ENCODE measurements around the gene RGL2. TPM values are rescaled to one million over a fixed set of nuclear protein-coding genes. Genes with fewer than 3 reads are reported as not detected.

Gene RGL2
- total RNA-seq, 1 donor from 2014 or later: 43.3 TPM

DNA sequence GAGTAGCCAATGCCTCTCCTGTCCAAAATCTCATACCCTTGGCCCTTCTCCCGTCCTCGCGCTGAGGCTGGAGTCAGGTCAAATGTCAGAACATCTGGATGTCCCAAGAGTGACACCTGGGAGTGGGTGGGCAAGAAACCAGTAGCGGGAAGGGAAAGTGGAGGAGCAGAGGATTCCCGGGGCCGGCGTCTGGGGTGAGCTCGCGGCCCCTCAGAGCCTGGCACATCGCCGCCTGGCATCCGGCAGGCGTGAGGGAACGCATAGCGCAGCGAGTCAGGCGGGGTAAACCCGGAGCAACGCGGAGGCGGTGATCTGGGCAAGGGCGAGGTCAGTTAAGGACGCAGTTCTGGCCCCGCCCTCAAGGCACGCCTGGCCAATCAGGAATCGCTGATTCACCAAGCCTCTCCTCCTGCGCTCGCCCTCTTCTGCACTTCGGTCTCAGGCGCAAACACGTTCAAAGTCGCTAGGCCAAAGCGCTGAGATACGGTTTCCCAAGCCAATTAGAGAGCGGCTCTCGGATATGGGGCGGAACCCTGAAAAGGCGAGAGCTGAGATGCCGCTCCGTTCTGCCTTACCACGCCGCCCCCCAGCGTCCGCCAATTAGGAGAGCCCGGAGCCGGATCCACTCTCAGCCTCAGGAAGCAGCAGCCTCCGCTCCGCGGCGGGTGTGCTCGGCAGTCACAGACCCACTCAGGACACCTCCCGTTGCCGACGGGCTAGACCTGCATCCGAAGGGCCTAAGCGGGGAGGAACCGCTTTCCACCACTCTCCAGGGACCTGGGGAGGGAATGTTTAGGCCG lies 49.6 kb downstream of the RGL2 start:
- intact Hi-C loops (cut with micrococcal nuclease): loop anchor here (1.0 kb wide), 6 partner anchors 22 to 235 kb away; partner anchors contain the start of genes RING1, RXRB, SLC39A7 and VPS52

- intact Hi-C loops (cut with micrococcal nuclease): loop anchor here (1.0 kb wide), 4 partner anchors 40 to 234 kb away; partner anchors contain the start of gene RING1
These were observed 50.2 kb downstream of the RGL2 start for GRCh38 chr6:33248643-33248931.

DNA sequence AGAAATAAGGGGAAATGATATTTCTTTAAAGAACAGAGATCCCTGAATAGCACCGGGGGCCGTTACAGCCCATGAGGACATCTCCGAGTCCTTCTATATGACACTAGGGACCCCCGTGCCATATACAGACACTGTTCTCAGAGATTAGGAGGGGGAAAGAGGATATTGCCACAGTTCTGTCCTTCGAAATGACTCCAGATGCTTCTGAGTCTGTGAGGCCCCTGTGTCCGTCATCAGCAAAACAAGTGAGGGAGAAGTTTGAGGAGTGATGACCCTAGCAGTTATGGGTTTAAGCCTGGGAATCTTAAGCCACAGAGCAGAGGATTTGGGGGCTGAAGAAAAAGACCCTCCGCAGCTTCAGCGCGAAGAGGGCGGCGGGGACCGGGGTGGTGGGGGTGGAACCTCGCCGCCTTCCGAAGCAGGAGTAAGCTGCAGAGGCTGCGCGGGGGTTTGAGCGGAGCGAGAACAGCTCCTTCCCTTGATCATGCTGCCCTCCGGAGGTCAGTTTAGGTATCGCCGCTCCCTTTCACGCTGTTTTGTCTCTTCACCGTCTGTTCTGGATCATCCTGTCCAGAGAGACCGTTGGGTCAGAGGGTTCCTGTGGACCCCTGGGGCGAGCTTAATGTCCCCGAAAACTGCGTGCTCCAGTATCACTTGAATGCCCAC lies 50.6 kb downstream of the RGL2 start:
- intact Hi-C loops (cut with micrococcal nuclease): loop anchor here (1.0 kb wide), 4 partner anchors 40 to 234 kb away; partner anchors contain the start of gene RING1

- intact Hi-C loops (cut with micrococcal nuclease): no loop called here
These were observed 55.3 kb downstream of the RGL2 start for GRCh38 chr6:33243476-33243875.

GRCh38 chr6:33241968-33242367 lies 56.8 kb downstream of the RGL2 start:
- intact Hi-C loops (cut with micrococcal nuclease): no loop called here

Other genes with a start within 250 kb of the RGL2 start
- 119 and 125 TPM in 2 replicates for gene HLA-DPA1, start 225.3 kb downstream of the RGL2 start, total RNA-seq
- gene HLA-DPB1, start 223.0 kb downstream of the RGL2 start, total RNA-seq: 49.5 and 51.7 TPM in 2 replicates
- gene COL11A2, start 106.5 kb downstream of the RGL2 start, total RNA-seq: 0.59 and 0.77 TPM in 2 replicates
- 41.5 and 41.9 TPM in 2 replicates for gene RXRB, start 98.3 kb downstream of the RGL2 start, total RNA-seq
- gene SLC39A7, start 98.1 kb downstream of the RGL2 start, total RNA-seq: 55.9 and 59.9 TPM in 2 replicates
- gene HSD17B8, start 94.3 kb downstream of the RGL2 start, total RNA-seq: 9.3 and 10.9 TPM in 2 replicates
- gene RING1, start 90.4 kb downstream of the RGL2 start, total RNA-seq: 41.2 and 41.6 TPM in 2 replicates
- gene VPS52, start 27.1 kb downstream of the RGL2 start, total RNA-seq: 65.8 and 68.3 TPM in 2 replicates
- gene RPS18, start 26.9 kb downstream of the RGL2 start, total RNA-seq: 2,577 and 2,622 TPM in 2 replicates
- 13.9 and 14.5 TPM in 2 replicates for gene B3GALT4, start 21.8 kb downstream of the RGL2 start, total RNA-seq
- 70.2 and 77.2 TPM in 2 replicates for gene WDR46, start 9.7 kb downstream of the RGL2 start, total RNA-seq
- gene PFDN6, start 9.3 kb downstream of the RGL2 start, total RNA-seq: 90.4 and 90.7 TPM in 2 replicates
- 277 TPM in 2 replicates for gene TAPBP, start 15.1 kb upstream of the RGL2 start, total RNA-seq
- 11.6 and 12.9 TPM in 2 replicates for gene ZBTB22, start 18.8 kb upstream of the RGL2 start, total RNA-seq
- 83.3 and 83.8 TPM in 2 replicates for gene DAXX, start 24.0 kb upstream of the RGL2 start, total RNA-seq
- gene KIFC1, start 92.9 kb upstream of the RGL2 start, total RNA-seq: 123 and 127 TPM in 2 replicates
- 27.3 and 34.1 TPM in 2 replicates for gene PHF1, start 112.1 kb upstream of the RGL2 start, total RNA-seq
- 153 and 155 TPM in 2 replicates for gene CUTA, start 119.2 kb upstream of the RGL2 start, total RNA-seq
- 36.4 and 40.7 TPM in 2 replicates for gene SYNGAP1, start 121.1 kb upstream of the RGL2 start, total RNA-seq
- gene ZBTB9, start 155.6 kb upstream of the RGL2 start, total RNA-seq: 9.8 and 10.3 TPM in 2 replicates